K562 (cell line): ENCODE measurements around the gene DCP2. TPM values are rescaled to one million over a fixed set of nuclear protein-coding genes. Genes with fewer than 3 reads are reported as not detected.

Experiments
- CBX8 ChIP-seq: fragments of 200-600 bp; sonication (generic); IDR thresholded peaks from 2 replicates; pipeline ENCODE4 v1.6.1; 2012; ENCODE audit warnings: borderline replicate concordance, mixed run types, low read depth, mild to moderate bottlenecking, moderate library complexity, mixed read lengths, low read length, control low read depth, inconsistent platforms; ENCODE audit not compliant: poor library complexity, severe bottlenecking; ENCODE audit errors: extremely low read depth
- CHCHD3 ChIP-seq: fragments of 250-450 bp; sonication (Bioruptor Pico); IDR thresholded peaks from 2 replicates; pipeline ENCODE4 v2.1.2; 2022; ENCODE audit warnings: mild to moderate bottlenecking
- NCOA2 ChIP-seq, 2 experiments: fragments of 450-650 bp; IDR thresholded peaks; 2 replicates each; pipeline ENCODE4 v1.6.1; 2018; ENCODE audit warnings: mild to moderate bottlenecking in 2 of 2, moderate library complexity in 1 of 2; ENCODE audit not compliant: partially characterized antibody in 2 of 2
- PRDM10 ChIP-seq: fragments of 450-650 bp; IDR thresholded peaks from 2 replicates; pipeline ENCODE4 v1.6.1; 2018; ENCODE audit not compliant: partially characterized antibody
- REST ChIP-seq, 2 experiments: fragments of 450-650 bp; formaldehyde crosslinking in 1 of 2; IDR thresholded peaks; 2 replicates each; pipeline versions ENCODE4 v1.4.0 to v1.6.1; 2014 to 2020; ENCODE audit warnings: mild to moderate bottlenecking in 2 of 2, borderline replicate concordance in 1 of 2, low read depth in 1 of 2
- TBP ChIP-seq: optimal IDR thresholded peaks from 2 replicates; pipeline ENCODE3; 2011; ENCODE audit warnings: low read depth, low read length, improper control_type of control experiment
- ZBTB2 ChIP-seq: fragments of 450-650 bp; IDR thresholded peaks from 2 replicates; pipeline ENCODE4 v1.6.1; 2016; ENCODE audit warnings: antibody characterized with exemption
- ZBTB7A ChIP-seq: IDR thresholded peaks from 2 replicates; pipeline ENCODE4 v1.6.1; 2011; ENCODE audit warnings: low read depth, mild to moderate bottlenecking, low read length, moderate library complexity, borderline replicate concordance; ENCODE audit not compliant: control insufficient read depth
- ZNF280B ChIP-seq: fragments of 250-450 bp; sonication (Bioruptor Pico); IDR thresholded peaks from 2 replicates; pipeline ENCODE4 v1.5.1; 2021; ENCODE audit warnings: mild to moderate bottlenecking
- polyA plus RNA-seq, 8 experiments: library from polyadenylated mRNA; depleted of rRNA in 4 of 8; stranded (reverse) in 5 of 8; unstranded in 3 of 8; fragments of >200 nt; fragmentation: Nextera tagmentation in 2 of 8; fragmentation: Illumina TruSeq in 1 of 8; extraction: Ambion mirVana in 2 of 8; extraction: Trizol in 1 of 8; gene quantifications; 2 replicates each; pipeline versions ENCODE4 v1.2.1 to v1.2.3, GENCODE V29; 2011 to 2014; ENCODE audit warnings: inconsistent platforms in 1 of 8, missing spikeins in 1 of 8
- total RNA-seq, 7 experiments: library from RNA; depleted of rRNA in 6 of 7; stranded (reverse); fragments of >200 nt in 6 of 7; fragmentation: Illumina TruSeq in 2 of 7; extraction: Trizol in 2 of 7; gene quantifications; 2 replicates each; pipeline versions ENCODE4 v1.2.1 to v1.2.3, GENCODE V29; 2011 to 2021; ENCODE audit warnings: low replicate concordance in 1 of 7

Gene DCP2
- total and polyA plus RNA-seq, 9 of the 15 experiments (the other 6 are each of a cell fraction or from before 2014, with no cell fraction given) = 25.9 to 109 (median 46.7) TPM

DNA sequence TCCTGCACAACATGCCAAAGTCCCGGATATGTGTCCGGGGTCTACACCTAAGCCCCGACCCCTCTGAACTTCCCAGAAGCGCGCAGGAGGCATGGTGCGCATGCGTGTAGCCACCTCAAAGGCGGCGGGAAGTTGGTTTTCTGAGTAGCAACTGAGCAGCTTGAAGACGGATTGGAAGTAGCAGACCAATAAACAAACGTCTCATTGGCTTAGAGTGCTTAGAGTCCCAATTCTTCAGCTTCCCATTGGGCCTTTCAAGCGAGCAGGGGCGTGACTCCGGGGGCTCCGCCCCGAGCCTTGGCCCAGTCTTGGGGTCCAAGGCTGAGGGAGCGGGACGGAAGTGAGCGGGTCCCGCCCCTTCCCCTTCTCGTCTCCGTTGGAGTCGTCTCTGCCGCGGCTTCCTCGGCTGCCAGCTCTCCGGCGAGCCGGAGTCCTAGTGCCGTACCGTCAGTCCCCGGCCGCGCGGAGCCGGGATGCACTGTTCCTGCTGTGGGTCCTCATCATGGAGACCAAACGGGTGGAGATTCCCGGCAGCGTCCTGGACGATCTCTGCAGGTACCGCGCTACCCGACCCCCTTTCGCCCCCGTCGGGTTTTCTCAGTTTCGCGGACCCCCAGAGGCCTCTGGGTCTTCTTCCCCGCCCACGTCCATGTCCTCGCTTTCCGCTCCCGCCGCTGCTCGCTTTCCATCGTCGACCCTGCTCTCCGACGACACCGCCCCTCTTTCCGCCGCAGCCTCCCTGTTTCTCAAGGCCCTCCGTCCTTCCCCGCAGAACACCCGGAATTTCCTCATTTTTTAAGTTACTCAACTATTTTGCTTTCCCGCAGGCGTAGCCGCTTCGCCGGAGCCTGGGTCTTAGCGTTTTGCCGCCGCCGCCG is at the start of gene DCP2 (continued):
- peak; percentile 72 for TF ChIP-seq PRDM10
- TF ChIP-seq ZBTB2 = peak; percentile 95
- TF ChIP-seq ZNF280B (CRISPR knock-in tag) = no peak
- no peak for TF ChIP-seq CBX8
- peak; percentile 91 for TF ChIP-seq CHCHD3 (CRISPR knock-in tag)
- TF ChIP-seq REST (IDR thresholded peaks at IDR 0.05; ENCODE audit: borderline replicate concordance) = no peak
- TF ChIP-seq REST (CRISPR knock-in tag; IDR thresholded peaks at IDR 0.05; ENCODE audit: low read depth) = 0 out of 2 replicates have a peak, but pooled peaks have one; percentile 18
- TF ChIP-seq NCOA2 (IDR thresholded peaks at IDR 0.05; ENCODE audit: partially characterized antibody in 2 of 2) = no peak
- peak; percentile 83 for TF ChIP-seq TBP
- peak; percentile 99 for TF ChIP-seq ZBTB7A
